Stimulated activated CD8-positive, alpha-beta memory T cell treated with anti-CD3 and anti-CD28 coated beads, Interleukin-15, amount 100 ng/mL, for 24 hours (primary cell): Measurements from ENCODE around the gene TRIO.
"Not testable (repeated sequence)": the region's sequence is repeated elsewhere in the genome, so short reads cannot be mapped to it uniquely, and the experiment has no call there.

Experiments used
- DNase-seq: peaks from one replicate; pipeline ENCODE4 v3.0.0-alpha.2; 2020; ENCODE audit warnings: low read depth

The TRIO gene

DNA sequence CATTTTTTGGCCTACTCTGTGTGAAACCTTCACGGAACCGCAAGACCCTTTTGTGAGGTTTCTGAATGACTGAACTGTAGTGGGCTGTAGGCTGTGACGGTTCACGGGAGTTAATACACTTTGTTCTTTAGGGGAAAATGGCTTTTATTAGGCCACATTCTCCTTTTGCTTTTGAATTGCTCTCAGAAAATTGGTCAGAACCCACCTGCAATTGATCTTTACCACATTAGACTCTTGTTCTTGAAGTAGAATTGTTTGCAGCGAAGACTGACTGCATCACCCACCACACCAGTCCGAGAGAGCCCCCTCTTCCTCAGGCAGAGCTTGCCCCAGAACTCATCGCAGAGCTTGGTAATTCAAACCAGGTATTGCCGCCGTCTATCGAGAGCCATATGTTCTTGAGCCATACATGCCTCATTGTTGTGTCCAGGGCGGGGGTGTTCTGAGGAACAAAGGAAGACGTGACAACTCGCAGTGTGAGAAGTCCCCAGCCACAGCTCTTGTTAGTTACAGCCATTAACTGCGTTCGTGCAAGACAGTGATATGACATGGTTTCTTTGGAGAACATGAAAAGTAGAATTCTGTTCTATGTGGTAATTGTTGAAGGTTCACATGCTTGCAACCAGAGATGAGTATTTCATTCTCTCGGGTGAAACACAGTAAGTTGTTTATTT, 272.0 kb downstream of the TRIO start:
- DNase-seq: no peak

DNA sequence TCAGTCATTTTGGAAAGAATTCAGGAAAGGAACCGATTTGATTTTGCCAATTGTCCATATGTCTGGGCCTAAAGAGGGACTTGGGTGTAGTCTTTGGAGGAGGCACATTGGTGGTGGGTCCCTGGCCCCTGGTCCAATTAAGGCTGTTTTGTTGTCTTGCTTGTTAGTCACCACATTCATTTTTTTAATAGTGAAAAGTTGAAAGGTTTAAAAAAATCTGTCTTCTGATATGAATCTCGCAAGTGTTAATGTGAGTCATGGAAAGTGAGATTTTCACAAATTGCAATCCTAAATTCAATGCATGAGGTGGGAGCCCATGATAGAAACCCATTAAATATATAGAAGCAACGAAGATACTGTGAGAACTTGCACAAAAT, 272.5 kb downstream of the TRIO start:
- DNase-seq: no peak

DNA sequence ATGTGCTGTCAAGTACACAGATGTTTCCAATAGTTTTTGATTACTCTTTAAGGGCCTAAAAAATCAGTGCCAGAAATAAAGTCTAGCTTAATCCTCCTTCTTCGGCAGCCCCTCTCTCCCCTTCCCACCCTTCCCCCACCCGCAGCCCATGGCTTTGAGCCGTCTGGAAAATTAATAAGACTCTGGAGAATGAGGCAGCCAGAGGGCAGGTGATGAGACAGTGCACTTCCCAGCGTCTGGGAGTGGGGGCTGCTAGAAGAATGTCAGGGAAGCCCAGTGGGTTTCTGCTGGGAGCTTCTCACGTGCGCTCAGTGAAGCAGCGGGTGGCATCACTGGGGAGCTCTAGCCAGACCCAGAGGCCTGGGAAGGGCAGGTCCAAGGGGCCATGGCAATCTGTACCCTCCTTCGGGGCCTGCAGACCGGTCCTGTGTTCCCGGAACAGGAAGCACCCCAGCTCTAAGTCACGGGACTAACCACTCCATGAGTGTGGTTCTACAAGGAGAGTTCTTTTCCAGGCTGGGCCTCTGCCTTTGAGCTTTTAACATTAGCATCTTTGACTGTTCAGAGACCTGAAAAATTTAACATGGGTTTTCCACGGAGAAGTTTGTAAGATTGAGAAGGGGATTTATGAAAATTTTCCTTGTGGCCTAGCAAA, 273.6 kb downstream of the TRIO start:
- no peak for DNase-seq

DNA sequence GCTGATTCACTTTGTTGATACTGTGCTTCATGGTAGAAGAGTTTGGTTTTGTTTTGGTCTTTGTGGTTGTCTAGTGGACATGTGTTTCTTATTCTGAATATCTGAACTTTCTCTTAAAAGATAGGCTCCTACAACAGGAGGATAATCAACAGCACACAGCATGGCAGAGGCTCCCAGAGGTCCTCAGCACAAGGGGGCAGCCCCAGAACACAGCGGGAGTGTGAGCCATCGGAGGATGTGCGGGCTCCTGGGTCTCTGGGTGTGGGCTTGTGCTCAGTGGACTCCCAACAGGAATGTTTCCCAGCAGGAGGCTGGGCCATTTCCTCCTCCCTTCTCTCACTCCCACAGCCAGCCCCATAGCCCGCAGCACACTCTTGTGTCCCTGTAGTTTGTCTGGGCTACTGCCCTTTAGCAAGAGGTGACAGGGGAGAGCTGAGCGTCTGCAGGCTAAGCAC, 274.2 kb downstream of the TRIO start:
- DNase-seq: no peak

DNA sequence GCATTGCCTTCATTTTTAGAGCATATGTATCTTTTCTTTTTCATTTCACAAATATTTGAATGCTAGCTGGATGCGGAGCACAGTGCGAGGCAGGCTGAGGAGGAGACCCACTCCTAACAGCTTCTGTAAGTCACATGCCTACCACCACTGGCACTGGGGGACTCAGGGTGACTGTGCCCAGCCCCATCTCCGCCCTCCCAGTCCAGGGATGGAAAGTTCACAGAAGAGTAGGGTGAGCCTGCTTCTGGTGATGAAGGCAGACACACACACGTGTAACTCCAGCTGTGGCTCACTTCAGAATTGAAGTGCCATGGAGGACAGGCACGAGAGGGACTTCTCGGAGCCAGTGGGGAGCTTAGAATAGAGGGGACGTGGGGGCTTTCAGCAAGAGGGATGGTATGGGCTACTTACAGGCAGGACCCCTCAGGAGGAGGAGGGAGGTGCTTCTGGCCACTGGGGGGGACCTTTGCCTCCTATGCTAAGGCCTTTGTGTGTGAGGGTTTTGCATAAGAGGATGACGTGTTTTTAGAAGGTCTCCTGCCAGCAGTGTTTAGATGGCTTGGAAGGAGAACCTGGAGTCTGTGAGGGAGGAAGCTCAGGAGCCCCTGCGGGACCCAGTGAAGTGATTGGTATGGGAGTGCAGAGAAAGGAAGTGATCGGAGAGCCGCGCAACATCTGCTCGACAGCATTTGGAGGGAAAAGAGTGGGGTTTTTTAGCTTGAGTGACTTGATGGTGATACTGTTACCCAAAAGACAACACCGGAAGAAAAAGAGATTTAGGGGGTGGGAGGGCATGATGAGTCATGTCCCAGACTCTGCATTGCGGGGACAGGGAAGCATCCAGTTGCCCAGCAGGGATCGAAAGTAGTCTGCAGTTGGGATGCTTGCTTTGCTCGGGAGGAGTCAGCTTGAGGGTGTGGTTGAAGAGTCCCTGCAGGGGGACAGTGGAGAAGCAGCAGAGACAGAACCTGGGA, 274.9 kb downstream of the TRIO start:
- DNase-seq: no peak

DNA sequence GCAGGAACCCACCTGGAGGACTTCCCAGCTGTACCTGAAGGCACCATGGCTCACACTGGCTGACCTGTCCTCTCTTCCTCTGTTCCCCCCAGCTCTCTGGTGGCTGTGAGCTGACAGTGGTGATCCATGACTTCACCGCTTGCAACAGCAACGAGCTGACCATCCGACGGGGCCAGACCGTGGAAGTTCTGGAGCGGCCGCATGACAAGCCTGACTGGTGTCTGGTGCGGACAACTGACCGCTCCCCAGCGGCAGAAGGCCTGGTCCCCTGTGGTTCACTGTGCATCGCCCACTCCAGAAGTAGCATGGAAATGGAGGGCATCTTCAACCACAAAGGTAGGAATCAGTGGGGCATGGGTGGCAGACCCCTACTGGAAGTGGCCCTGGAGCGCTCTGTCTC, 276.5 kb downstream of the TRIO start:
- no peak for DNase-seq

DNA sequence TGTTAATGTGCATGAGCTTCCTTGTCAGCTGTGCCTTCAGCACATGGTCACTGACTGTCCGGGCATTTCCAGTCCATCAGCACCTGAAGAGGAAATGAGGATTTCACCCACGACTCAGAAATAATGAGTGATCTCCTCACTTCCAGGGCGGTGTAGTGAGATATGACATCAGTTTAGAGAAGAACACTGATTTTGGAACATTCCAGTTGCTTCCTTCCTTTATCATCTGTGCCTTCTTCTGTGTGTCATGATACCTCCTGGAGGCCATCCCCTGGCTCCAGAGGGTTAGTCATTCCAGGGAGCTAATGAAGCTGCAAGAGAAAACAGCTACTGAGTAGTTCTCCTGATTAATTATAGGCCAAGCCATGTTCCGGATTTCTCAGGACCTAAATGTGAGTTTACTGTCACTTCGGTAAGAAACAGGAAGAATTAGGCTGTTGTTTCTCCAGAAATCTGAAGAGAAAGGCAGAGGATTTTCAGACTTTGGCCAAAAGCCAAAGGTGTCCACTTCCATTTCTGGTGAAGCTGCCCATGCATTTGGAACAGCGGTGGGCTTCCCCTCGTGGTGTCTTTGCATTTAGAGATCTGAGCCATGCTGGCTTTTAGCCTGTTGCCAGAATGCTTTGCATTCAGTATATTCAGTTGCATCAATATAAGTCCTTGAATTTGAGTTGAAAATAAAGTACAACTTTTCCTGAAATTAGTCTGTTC, 277.1 kb downstream of the TRIO start:
- no peak for DNase-seq

DNA sequence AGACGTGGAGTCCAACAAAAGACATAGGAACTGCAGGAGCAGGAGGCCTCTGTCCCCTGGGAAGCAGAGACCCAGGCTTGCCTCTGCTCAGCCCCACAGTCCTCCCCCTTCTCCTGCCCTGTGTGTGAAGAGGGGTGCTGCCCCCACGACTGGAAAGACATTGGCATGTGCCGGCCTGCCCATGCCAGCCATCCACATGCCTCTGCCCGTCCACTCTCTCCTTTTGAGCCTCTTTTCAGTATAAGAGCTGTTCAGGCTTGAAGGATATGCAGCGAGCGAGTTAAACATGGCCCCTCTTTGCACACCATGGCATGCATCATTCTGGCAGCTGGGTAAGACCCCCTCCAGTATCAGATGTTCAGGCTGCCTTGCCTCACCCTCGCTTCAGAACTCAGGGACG, 278.7 kb downstream of the TRIO start:
- no peak for DNase-seq

DNA sequence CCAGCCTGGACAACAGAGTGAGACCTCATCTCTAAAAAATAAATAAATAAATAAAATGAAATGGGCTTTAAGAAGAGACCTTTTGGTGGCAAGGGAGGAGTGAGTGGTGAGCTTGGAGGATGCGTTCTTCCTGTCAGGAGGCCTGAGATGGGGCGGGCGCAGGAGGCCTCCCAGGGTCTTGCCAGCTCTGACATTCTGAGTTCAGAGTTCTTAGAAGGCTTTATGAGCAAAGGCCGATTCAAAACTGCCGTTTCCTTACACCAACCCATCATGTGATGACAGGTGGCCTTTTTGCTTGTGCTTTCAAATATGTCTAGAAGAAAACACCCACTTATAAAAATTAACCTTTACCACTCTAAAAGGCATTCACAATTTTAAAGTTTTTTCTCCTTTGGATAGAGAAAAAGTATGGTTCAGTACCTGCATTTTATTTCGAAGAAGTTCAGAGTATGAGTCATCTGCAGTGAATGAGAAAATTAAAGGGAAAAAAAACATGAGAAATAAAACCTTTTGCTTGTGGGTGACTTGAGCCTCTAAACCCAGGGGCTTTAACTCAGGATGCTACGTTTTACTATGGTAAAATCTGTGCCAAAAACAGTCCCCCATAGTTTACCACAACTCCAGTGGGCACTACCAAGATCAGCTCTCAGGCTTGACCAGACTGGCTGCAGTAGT, 281.0 kb downstream of the TRIO start:
- no peak for DNase-seq

DNA sequence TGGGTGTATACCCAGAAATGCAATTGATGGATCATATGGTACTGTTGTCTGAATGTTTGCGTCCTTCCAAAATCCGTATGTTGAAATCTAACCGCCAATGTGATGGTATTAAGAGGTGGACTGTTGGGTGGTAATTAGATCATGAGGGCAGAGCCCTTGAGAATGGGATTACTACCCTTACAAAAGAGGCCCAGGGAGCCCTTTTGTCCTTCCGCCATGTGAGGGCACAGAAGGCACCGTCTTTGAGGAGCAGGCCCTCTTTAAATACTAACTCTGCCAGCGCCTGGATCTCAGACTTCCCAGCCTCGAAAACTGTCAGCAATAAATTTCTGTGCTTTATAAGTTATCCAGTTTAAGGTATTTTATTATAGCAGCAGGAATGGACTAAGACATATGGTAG, 282.4 kb downstream of the TRIO start:
- no peak for DNase-seq

DNA sequence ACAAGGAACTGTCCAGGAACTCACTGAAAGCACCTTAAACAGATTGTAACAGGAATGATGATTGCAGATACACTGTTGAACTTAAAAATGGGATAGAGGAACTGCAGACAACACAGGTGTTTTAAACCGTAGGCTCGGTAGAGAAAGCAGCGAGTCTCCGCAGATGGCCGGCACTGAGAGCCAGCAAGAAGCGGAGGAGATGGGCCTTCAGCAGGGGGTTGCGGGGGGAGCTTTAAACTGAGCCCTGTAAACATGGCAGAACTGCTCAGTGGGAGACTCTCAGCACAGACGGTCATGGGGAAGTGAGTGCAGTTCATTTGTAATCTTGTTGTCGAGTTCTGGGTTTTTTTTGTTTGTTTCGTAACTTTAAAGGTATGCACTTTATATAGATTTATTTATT, 283.4 kb downstream of the TRIO start:
- no peak for DNase-seq

DNA sequence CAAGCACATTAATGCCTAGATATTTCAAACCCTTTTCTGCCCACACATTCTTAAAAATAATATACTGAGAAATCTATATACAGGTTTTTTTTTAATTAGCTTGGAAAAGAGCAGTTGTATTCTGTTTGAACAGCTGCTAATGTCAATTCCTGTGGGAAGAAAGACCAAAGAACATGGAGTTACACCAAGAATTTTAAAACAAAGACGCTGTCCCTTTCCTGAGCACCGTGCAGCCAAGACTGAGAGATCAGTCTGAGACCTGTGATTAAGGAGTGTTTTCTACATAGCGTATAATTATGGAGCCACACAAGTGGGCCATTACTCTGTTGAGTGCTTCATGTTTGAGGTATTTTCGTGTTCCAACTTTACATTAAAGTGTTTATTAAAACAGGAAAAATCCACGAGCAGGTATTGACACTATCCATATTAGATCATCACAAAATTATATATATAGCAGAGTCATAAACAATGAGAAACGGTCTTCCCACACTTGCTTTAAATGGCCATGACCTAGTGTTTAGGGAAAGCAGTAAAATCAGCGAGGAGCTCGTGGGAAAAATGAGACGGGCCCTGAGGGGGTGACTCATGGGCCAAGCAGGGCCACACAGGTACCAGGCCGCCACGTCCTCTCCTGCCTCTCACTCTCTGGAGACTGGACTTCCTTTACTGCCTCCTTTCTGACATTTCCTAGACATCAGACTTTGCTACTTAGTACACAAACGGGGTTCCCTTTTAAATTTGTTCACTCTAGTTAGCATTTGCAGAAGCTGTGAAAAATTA, 285.4 kb downstream of the TRIO start:
- DNase-seq: no peak

DNA sequence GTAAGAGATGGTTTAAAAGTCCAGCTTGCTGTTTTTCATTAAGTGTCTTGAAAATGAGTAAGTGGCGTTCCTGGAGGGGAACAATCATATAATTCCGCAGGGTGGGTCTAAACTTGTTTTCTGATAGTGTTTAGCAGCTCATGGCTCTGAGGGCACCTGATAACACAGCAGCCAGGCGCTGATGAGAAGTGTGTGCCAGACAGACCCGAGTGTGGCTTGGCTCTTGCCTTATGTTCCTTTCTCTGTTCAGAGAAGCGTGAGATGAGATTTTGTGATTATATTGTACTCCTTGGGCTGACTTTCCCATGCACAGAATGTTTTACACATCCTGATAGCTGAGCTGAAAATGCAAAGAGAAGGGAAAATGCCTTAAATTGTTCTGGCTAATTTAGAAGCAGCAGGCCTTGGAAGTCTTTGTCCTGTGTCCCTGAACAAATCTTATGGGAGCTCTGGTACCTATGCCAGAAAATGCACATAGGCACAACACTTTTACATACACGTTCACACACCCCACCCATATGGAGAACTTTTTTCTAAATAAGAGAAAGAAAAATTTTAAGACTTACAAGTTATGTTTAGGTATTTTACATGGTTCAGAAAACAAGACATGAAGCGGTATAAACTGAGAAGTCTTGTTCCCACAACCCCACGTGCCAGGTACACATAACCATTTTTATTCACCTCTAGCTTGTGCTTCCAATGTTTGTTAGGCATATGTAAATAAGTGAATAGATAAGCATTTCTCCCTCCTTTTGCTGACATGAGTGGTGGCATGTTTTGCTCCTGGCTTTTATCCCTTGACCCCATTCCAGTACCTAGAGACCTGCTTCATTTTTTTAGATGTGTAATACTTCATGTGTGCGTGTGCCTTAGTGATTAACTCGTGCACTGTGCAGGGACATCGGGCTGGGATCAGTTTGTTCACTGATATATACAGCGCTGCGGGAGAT, 286.2 kb downstream of the TRIO start:
- DNase-seq: no peak

DNA sequence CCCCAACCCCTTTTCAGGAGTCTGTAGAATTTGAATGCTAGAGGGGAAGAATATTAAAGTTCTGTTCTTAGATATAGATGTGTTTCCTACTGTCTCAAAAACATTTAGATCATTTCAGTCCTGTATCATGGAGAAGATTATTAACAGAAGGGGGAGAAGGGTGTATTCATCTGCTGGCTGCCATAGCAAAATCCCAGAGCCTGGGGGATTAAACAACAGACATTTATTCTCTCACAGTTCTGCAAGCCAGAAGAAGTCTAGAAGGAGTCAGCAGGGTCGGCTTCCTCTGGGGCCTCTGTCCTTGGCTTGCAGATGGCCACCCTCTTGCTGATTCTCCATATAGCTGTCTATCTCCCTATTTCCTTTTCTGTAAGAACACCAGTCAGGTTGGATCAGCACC, 288.4 kb downstream of the TRIO start:
- DNase-seq: no peak

DNA sequence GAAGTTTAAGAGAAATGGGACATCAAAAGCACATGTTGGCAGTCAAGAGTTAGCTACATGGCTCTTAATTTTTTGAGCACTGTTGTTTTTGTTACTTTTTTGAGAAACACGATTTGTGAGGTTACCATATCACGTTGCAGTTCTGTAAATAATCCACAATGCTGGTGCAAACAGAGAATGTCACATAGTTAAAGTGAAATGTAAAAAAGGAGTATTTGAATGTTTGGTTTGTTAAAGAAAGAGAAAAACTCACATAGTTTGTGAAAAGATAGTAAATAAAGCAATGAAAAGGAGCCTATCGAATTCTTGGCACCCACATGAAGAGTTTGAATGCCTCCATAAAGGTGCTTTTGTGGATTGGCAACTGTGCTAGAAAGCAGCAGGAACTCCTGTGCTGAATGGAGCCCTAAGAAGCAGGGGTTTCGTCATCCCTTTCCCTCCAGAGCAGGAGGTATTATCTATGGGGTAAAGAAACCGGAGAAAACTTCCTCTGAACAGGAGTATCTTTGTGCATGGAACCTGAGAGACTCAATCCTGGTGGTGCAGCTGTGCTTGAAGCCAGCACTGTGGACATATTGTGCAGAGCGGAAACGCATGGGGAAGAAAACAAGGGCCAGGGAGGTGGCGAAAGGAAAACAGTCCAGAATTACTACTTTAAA, 289.9 kb downstream of the TRIO start:
- no peak for DNase-seq

DNA sequence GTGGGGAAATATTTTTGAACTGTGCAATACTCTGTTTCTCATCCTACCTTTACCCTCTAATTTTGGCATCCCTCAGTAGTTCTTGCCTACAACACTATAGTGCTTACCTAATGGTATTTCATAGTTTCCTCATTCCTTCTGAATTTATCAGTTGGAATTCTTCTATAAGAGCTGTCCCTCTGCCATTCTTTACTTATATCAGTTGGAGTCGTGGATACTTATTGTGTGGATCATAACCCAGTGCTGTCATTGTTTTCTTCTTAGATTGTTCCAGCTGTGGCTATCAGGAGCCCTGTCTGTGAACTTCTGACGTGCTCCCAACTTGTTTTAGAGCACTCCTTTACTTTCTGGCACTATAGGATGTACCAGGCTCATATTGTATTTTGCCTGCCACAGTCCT, 292.3 kb downstream of the TRIO start:
- no peak for DNase-seq

DNA sequence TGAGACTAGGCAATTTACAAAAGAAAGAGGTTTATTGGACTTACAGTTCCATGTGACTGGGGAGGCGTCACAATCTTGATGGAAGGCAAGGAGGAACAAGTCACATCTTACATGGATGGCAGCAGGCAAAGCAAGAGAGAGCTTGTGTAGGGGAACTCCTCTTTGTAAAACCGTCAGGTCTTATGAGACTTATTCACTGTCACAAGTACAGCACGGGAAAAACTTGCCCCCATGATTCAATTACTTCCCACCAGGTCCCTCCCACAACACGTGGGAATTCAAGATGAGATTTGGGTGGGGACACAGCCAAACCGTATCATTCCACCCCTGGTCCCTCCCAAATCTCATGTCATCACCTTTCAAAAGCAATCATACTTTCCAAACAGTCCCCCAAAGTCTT, 293.0 kb downstream of the TRIO start:
- not testable (repeated sequence) for DNase-seq

DNA sequence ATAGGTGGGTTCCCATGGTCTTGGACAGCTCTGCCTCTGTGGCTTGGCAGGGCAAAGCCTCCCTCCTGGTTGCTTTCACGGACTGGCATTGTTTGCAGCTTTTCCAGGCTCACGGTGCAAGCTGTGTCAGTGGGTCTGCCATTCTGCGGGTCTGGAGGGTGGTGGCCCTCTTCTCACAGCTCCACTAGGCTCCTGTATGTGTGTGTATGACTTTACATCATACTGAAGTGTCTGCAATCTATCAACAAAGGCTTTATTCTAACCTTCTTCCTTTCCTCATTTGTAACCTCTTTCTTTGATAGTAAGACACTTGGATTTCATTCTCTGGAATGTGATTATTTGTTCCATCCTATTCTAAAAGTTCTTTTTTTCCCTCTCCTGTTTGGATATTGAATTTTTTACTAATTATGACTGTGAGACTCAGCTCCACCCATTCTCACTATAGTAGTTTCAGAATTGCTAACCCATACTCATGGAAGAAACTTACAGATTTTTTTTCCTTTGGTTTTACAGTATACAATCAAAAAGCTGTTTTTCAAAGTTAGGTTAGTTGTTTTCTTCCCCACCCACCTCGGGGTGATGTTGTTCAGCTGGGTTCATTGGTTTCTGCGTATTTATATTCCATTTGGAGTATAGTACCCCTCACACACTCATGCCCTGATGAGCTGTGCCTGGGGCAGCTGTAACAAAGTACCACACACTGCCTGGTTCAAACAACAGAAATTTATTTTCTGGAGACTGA, 293.8 kb downstream of the TRIO start:
- DNase-seq: no peak
